HEK293T (cell line): ENCODE results near the gene ZNF236.

Experiments used
- ARNT ChIP-seq: fragments of 450-650 bp; IDR thresholded peaks from 2 replicates; pipeline ENCODE4 v1.6.1; 2017; ENCODE audit warnings: mild to moderate bottlenecking
- BHLHE40 ChIP-seq: fragments of 450-650 bp; IDR thresholded peaks from 2 replicates; pipeline ENCODE4 v1.6.1; 2016; ENCODE audit warnings: mild to moderate bottlenecking, moderate library complexity, borderline replicate concordance
- FOXA1 ChIP-seq: fragments of 450-650 bp; IDR thresholded peaks from 2 replicates; pipeline ENCODE4 v1.6.1; 2016; ENCODE audit warnings: mild to moderate bottlenecking
- FOXM1 ChIP-seq: fragments of 450-650 bp; IDR thresholded peaks from 2 replicates; pipeline ENCODE4 v1.6.1; 2017; ENCODE audit warnings: mild to moderate bottlenecking, borderline replicate concordance
- SP1 ChIP-seq: fragments of 450-650 bp; IDR thresholded peaks from 2 replicates; pipeline ENCODE4 v1.6.1; 2017
- SUZ12 ChIP-seq: fragments of 450-650 bp; IDR thresholded peaks from 2 replicates; pipeline ENCODE4 v1.6.1; 2016; ENCODE audit warnings: mild to moderate bottlenecking
- TARDBP ChIP-seq: fragments of 450-650 bp; IDR thresholded peaks from 2 replicates; pipeline ENCODE4 v1.6.1; 2016
- TF ChIP-seq, protein P1 (sequence below): fragments of 450-650 bp; IDR thresholded peaks from 2 replicates; pipeline ENCODE4 v1.6.1; 2016

DNA sequence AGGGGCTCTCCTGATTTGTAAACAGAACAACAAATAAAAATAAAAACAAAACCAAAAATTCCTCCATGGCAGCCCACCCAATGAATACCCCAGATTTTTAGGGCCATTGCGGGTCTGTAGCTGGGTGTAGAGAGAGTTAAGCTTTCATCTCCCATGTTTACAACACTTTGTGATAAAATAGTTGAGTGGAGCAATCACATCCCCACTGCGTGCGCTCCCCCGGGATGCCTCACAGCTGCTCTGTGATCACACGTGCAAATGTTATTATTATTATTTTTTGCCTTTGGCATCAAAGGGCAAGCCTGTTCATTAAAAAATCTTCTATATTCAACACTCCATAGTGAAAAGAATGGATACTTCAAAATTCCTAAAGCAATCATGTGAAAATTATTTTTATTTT is 192.2 kb downstream of the ZNF236 start:
- TF ChIP-seq SP1, result no peak
- TF ChIP-seq TARDBP, result no peak
- no peak for TF ChIP-seq BHLHE40
- TF ChIP-seq SUZ12, result no peak
- TF ChIP-seq ARNT, result no peak
- no peak for TF ChIP-seq FOXA1
- TF ChIP-seq, protein P1, sequence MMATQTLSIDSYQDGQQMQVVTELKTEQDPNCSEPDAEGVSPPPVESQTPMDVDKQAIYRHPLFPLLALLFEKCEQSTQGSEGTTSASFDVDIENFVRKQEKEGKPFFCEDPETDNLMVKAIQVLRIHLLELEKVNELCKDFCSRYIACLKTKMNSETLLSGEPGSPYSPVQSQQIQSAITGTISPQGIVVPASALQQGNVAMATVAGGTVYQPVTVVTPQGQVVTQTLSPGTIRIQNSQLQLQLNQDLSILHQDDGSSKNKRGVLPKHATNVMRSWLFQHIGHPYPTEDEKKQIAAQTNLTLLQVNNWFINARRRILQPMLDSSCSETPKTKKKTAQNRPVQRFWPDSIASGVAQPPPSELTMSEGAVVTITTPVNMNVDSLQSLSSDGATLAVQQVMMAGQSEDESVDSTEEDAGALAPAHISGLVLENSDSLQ, result no peak
- no peak for TF ChIP-seq FOXM1
